ENCODE data around the gene WASF2.

DNA sequence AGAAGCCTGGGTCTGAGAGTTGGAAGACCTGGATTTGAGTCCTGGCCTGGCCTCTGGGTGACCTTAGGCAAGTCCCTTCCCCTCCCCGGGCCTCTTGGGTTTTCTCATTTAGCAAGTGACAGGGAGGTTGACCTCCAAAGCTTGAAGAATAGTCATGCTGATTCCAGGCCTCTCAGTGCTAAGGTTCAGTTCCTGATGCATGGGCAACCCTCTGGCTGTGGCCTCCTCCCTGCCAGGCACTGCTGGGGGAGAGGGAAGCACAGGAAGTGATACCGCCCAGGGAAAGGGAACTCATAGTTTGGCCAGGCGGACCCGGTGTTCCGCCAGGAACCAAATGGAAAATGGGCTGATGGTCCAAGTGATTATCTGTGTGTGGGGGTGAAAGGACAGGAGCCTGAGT lies 23.6 kb upstream of the WASF2 start:
- TF ChIP-seq POLR2A (IDR thresholded peaks at IDR 0.05), result no peak
- TF ChIP-seq, protein P1, sequence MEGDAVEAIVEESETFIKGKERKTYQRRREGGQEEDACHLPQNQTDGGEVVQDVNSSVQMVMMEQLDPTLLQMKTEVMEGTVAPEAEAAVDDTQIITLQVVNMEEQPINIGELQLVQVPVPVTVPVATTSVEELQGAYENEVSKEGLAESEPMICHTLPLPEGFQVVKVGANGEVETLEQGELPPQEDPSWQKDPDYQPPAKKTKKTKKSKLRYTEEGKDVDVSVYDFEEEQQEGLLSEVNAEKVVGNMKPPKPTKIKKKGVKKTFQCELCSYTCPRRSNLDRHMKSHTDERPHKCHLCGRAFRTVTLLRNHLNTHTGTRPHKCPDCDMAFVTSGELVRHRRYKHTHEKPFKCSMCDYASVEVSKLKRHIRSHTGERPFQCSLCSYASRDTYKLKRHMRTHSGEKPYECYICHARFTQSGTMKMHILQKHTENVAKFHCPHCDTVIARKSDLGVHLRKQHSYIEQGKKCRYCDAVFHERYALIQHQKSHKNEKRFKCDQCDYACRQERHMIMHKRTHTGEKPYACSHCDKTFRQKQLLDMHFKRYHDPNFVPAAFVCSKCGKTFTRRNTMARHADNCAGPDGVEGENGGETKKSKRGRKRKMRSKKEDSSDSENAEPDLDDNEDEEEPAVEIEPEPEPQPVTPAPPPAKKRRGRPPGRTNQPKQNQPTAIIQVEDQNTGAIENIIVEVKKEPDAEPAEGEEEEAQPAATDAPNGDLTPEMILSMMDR (IDR thresholded peaks at IDR 0.05), result no peak
